HepG2 (cell line): ENCODE measurements around the gene MAPK8. TPM values are rescaled to one million over a fixed set of nuclear protein-coding genes. Genes with fewer than 3 reads are reported as not detected.

Experiments used
- ARID2 ChIP-seq: sonication (generic); formaldehyde crosslinking; IDR thresholded peaks from 2 replicates; pipeline ENCODE4 v1.8.1; 2022; ENCODE audit warnings: mild to moderate bottlenecking, missing genetic modification reagents, borderline replicate concordance
- ATF1 ChIP-seq: IDR thresholded peaks from 2 replicates; pipeline ENCODE4 v1.6.1; 2016; ENCODE audit warnings: mild to moderate bottlenecking, control low read depth
- GLMP ChIP-seq: sonication (generic); formaldehyde crosslinking; IDR thresholded peaks from 2 replicates; pipeline ENCODE4 v1.9.0; 2021; ENCODE audit warnings: missing genetic modification reagents, mild to moderate bottlenecking, borderline replicate concordance
- GPBP1L1 ChIP-seq: sonication (generic); formaldehyde crosslinking; IDR thresholded peaks from 2 replicates; pipeline ENCODE4 v1.5.0; 2020; ENCODE audit warnings: mild to moderate bottlenecking, missing genetic modification reagents
- HBP1 ChIP-seq: IDR thresholded peaks from 2 replicates; pipeline ENCODE4 v1.6.1; 2016; ENCODE audit warnings: low read depth, control low read depth
- IKZF5 ChIP-seq: IDR thresholded peaks from 2 replicates; pipeline ENCODE4 v1.6.1; 2018; ENCODE audit warnings: missing genetic modification reagents, mild to moderate bottlenecking, missing compliant biosample characterization
- KDM2A ChIP-seq: sonication (generic); formaldehyde crosslinking; IDR thresholded peaks from 2 replicates; pipeline ENCODE4 v1.4.0; 2020; ENCODE audit warnings: low read depth, missing genetic modification reagents, borderline replicate concordance
- KLF15 ChIP-seq: sonication (generic); formaldehyde crosslinking; IDR thresholded peaks from 2 replicates; pipeline ENCODE4 v1.8.1; 2023; ENCODE audit warnings: borderline replicate concordance, mild to moderate bottlenecking, inconsistent platforms, missing genetic modification reagents, mixed read lengths
- NR1H2 ChIP-seq: sonication (generic); formaldehyde crosslinking; IDR thresholded peaks from 2 replicates; pipeline ENCODE4 v1.8.1; 2022; ENCODE audit warnings: low read depth, missing genetic modification reagents, borderline replicate concordance
- NR2C2 ChIP-seq: sonication (generic); formaldehyde crosslinking; IDR thresholded peaks from 2 replicates; pipeline ENCODE4 v1.4.0; 2020; ENCODE audit warnings: missing genetic modification reagents, mild to moderate bottlenecking, moderate library complexity, borderline replicate concordance
- NR2F1 ChIP-seq, 2 experiments: fragments of 450-650 bp in 1 of 2; formaldehyde crosslinking in 1 of 2; IDR thresholded peaks; 2 replicates each; pipeline versions ENCODE4 v1.5.0 to v1.6.1; 2016 to 2020; ENCODE audit warnings: mild to moderate bottlenecking in 1 of 2, missing compliant biosample characterization in 1 of 2, missing genetic modification reagents in 1 of 2, moderate library complexity in 1 of 2
- RCOR2 ChIP-seq: IDR thresholded peaks from 2 replicates; pipeline ENCODE4 v1.6.1; 2016; ENCODE audit warnings: missing biosample characterization, missing genetic modification reagents
- REL ChIP-seq: sonication (generic); formaldehyde crosslinking; conservative IDR thresholded peaks from 2 replicates; pipeline ENCODE4 v1.8.0; 2022; ENCODE audit warnings: mild to moderate bottlenecking, missing genetic modification reagents, moderate library complexity
- TBP ChIP-seq: sonication (generic); formaldehyde crosslinking; IDR thresholded peaks from 2 replicates; pipeline ENCODE4 v1.5.0; 2020; ENCODE audit warnings: missing genetic modification reagents
- ZHX1 ChIP-seq: sonication (generic); formaldehyde crosslinking; IDR thresholded peaks from 2 replicates; pipeline ENCODE4 v1.8.1; 2022; ENCODE audit warnings: low read depth, mild to moderate bottlenecking, missing genetic modification reagents
- ZNF12 ChIP-seq: sonication (generic); formaldehyde crosslinking; IDR thresholded peaks from 2 replicates; pipeline ENCODE4 v1.5.0; 2020; ENCODE audit warnings: missing genetic modification reagents
- ZNF350 ChIP-seq: sonication (generic); formaldehyde crosslinking; IDR thresholded peaks from 2 replicates; pipeline ENCODE4 v1.4.0; 2020; ENCODE audit warnings: mild to moderate bottlenecking, low read depth, missing genetic modification reagents, borderline replicate concordance
- ZNF367 ChIP-seq: sonication (generic); formaldehyde crosslinking; IDR thresholded peaks from 2 replicates; pipeline ENCODE4 v1.4.0; 2020; ENCODE audit warnings: missing genetic modification reagents, borderline replicate concordance
- ZNF382 ChIP-seq: sonication (generic); formaldehyde crosslinking; IDR thresholded peaks from 2 replicates; pipeline ENCODE4 v1.5.0; 2020; ENCODE audit warnings: missing genetic modification reagents, mild to moderate bottlenecking, borderline replicate concordance
- ZNF432 ChIP-seq: sonication (generic); formaldehyde crosslinking; IDR thresholded peaks from 2 replicates; pipeline ENCODE4 v1.5.0; 2020; ENCODE audit warnings: missing genetic modification reagents, mild to moderate bottlenecking, borderline replicate concordance
- ZNF644 ChIP-seq: IDR thresholded peaks from 2 replicates; pipeline ENCODE4 v1.6.1; 2016; ENCODE audit warnings: low read depth
- ZNF652 ChIP-seq: IDR thresholded peaks from 2 replicates; pipeline ENCODE4 v1.6.1; 2016; ENCODE audit warnings: low read depth, borderline replicate concordance
- polyA plus RNA-seq, 8 experiments: library from polyadenylated mRNA; depleted of rRNA in 3 of 8; stranded (reverse) in 7 of 8; unstranded in 1 of 8; fragments of >200 nt; fragmentation: Illumina TruSeq in 4 of 8; extraction: Trizol in 4 of 8; gene quantifications; 2 replicates each; pipeline versions ENCODE4 v1.2.1 to v1.2.3, GENCODE V29; 2011 to 2016; ENCODE audit warnings: low read depth in 4 of 8, missing spikeins in 1 of 8, mixed read lengths in 1 of 8; ENCODE audit not compliant: insufficient read depth in 1 of 8
- total RNA-seq, 5 experiments: library from RNA; depleted of rRNA; stranded (reverse); fragments of >200 nt; fragmentation: Illumina TruSeq; extraction: Trizol; gene quantifications; 2 replicates each; pipeline ENCODE4 v1.2.3, GENCODE V29; 2016; ENCODE audit warnings: low read depth in 1 of 5

Gene MAPK8
- total and polyA plus RNA-seq, 2 of the 13 experiments (the other 11 are each of a cell fraction or from before 2014, with no cell fraction given): 41.6 to 47.3 TPM

- TF ChIP-seq NR1H2 (CRISPR knock-in tag) (no peak), KDM2A (peak; percentile 57; the same call in 1 of the 2 replicates), ZNF12 (CRISPR knock-in tag) (0 out of 2 replicates have a peak, but pooled peaks have one; percentile 21), ZNF432 (no peak), HBP1 (peak; percentile 48; the same call in 1 of the 2 replicates), ZNF350 (peak; percentile 56; the same call in 1 of the 2 replicates), KLF15 (CRISPR knock-in tag) (no peak), REL (CRISPR knock-in tag) (peak; percentile 86; the same call in 1 of the 2 replicates), ATF1 (CRISPR knock-in tag) (no peak), ZNF644 (CRISPR knock-in tag) (no peak), NR2C2 (CRISPR knock-in tag) (peak; percentile 69), ZHX1 (no peak; the same call in none of the 2 replicates), NR2F1 (CRISPR knock-in tag; IDR thresholded peaks at IDR 0.05) (no peak), ZNF382 (no peak), TBP (no peak), ARID2 (CRISPR knock-in tag) (no peak), ZNF652 (CRISPR knock-in tag) (no peak), RCOR2 (CRISPR knock-in tag) (no peak), IKZF5 (CRISPR knock-in tag) (no peak), GLMP (no peak), GPBP1L1 (CRISPR knock-in tag) (no peak), ZNF367 (CRISPR knock-in tag) (peak; percentile 94)
Observed at GRCh38 chr10:48306265-48306869, at the start of gene MAPK8 (continued).
